ENCODE results near the gene ANKRD9.
A peak's percentile ranks its signal among the peaks of the same experiment; 100 is the strongest.
"Not testable (repeated sequence)": the region's sequence is repeated elsewhere in the genome, so short reads cannot be mapped to it uniquely, and the experiment has no call there.

ANKRD9 gene

GRCh38 chr14:102509746-102510615, at the start of gene ANKRD9:
Gene ANKRD9, minus strand, starts transcription at chr14:102509776. Its CDS starts 1,887 bp downstream, at chr14:102507889.
- peak; percentile 91 for DNase-seq

GRCh38 chr14:102558556-102558955, 49.0 kb upstream of the ANKRD9 start:
- DNase-seq = no peak

- DNase-seq = no peak
These were observed 48.1 kb upstream of the ANKRD9 start for GRCh38 chr14:102557434-102558226.

GRCh38 chr14:102556098-102556677, 46.6 kb upstream of the ANKRD9 start:
- DNase-seq = no peak

GRCh38 chr14:102554821-102555819, 45.5 kb upstream of the ANKRD9 start:
- peak; percentile 54 for DNase-seq

GRCh38 chr14:102551995-102552705, 42.6 kb upstream of the ANKRD9 start:
- peak; percentile 13 for DNase-seq

- not testable (repeated sequence) for DNase-seq
These were observed 41.4 kb upstream of the ANKRD9 start for GRCh38 chr14:102550927-102551401.

- no peak for DNase-seq
These were observed 39.2 kb upstream of the ANKRD9 start for GRCh38 chr14:102548616-102549240.

GRCh38 chr14:102545461-102546265, 36.1 kb upstream of the ANKRD9 start:
- no peak for DNase-seq

- DNase-seq = no peak
These were observed 35.3 kb upstream of the ANKRD9 start for GRCh38 chr14:102544747-102545460.

- no peak for DNase-seq
These were observed 34.6 kb upstream of the ANKRD9 start for GRCh38 chr14:102544046-102544746.

- DNase-seq = no peak
These were observed 32.2 kb upstream of the ANKRD9 start for GRCh38 chr14:102541771-102542170.

- not testable (repeated sequence) for DNase-seq
These were observed 31.5 kb upstream of the ANKRD9 start for GRCh38 chr14:102541029-102541491.

GRCh38 chr14:102540315-102541028, 30.9 kb upstream of the ANKRD9 start:
- no peak for DNase-seq

GRCh38 chr14:102539544-102540314, 30.2 kb upstream of the ANKRD9 start:
- no peak for DNase-seq

GRCh38 chr14:102538602-102539543, 29.3 kb upstream of the ANKRD9 start:
- DNase-seq = no peak
